Measurements from ENCODE around the gene MMAB. TPM values are rescaled to one million over a fixed set of nuclear protein-coding genes. Genes with fewer than 3 reads are reported as not detected.

Gene MMAB
- total RNA-seq, 1 donor from 2014 or later, result 48.1 TPM

GRCh38 chr12:109544955-109545531 is 28.3 kb downstream of the MMAB start:
- H3K27me3 ChIP-seq (ENCODE audit: control insufficient read depth, insufficient read depth, low read length), result peaks cover 15% of the 10 kb centered on the region
- DNase-seq (ENCODE audit: low read depth), result peak; percentile 32
- TF ChIP-seq, protein P1, sequence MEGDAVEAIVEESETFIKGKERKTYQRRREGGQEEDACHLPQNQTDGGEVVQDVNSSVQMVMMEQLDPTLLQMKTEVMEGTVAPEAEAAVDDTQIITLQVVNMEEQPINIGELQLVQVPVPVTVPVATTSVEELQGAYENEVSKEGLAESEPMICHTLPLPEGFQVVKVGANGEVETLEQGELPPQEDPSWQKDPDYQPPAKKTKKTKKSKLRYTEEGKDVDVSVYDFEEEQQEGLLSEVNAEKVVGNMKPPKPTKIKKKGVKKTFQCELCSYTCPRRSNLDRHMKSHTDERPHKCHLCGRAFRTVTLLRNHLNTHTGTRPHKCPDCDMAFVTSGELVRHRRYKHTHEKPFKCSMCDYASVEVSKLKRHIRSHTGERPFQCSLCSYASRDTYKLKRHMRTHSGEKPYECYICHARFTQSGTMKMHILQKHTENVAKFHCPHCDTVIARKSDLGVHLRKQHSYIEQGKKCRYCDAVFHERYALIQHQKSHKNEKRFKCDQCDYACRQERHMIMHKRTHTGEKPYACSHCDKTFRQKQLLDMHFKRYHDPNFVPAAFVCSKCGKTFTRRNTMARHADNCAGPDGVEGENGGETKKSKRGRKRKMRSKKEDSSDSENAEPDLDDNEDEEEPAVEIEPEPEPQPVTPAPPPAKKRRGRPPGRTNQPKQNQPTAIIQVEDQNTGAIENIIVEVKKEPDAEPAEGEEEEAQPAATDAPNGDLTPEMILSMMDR (IDR thresholded peaks at IDR 0.05; ENCODE audit: insufficient read depth, low read length, poor library complexity, severe bottlenecking), result no peak
- H3K36me3 ChIP-seq (ENCODE audit: control insufficient read depth, insufficient read depth, low read length), result no peaks in the 10 kb centered on the region
- H3K4me3 ChIP-seq (ENCODE audit: low read depth, low read length), result no peak overlapping the region

GRCh38 chr12:109542876-109543275 is 30.4 kb downstream of the MMAB start:
- Histone ChIP-seq H3K4me3 (ENCODE audit: low read depth, low read length) (no peak overlapping the region), H3K36me3 (ENCODE audit: control insufficient read depth, insufficient read depth, low read length) (no peaks in the 10 kb centered on the region), H3K27me3 (ENCODE audit: control insufficient read depth, insufficient read depth, low read length) (peaks cover 3% of the 10 kb centered on the region)
- TF ChIP-seq, protein P1 (IDR thresholded peaks at IDR 0.05; ENCODE audit: insufficient read depth, low read length, poor library complexity, severe bottlenecking), result no peak
- no peak for DNase-seq (ENCODE audit: low read depth)

GRCh38 chr12:109542014-109542413 is 31.3 kb downstream of the MMAB start:
- H3K36me3 ChIP-seq (ENCODE audit: control insufficient read depth, insufficient read depth, low read length), result no peaks in the 10 kb centered on the region
- TF ChIP-seq, protein P1 (IDR thresholded peaks at IDR 0.05; ENCODE audit: insufficient read depth, low read length, poor library complexity, severe bottlenecking), result no peak
- no peaks in the 10 kb centered on the region for H3K27me3 ChIP-seq (ENCODE audit: control insufficient read depth, insufficient read depth, low read length)
- H3K4me3 ChIP-seq (ENCODE audit: low read depth, low read length), result no peak overlapping the region
- no peak for DNase-seq (ENCODE audit: low read depth)

- H3K27me3 ChIP-seq (ENCODE audit: control insufficient read depth, insufficient read depth, low read length), result no peaks in the 10 kb centered on the region
- DNase-seq (ENCODE audit: low read depth), result no peak
- TF ChIP-seq, protein P1 (IDR thresholded peaks at IDR 0.05; ENCODE audit: insufficient read depth, low read length, poor library complexity, severe bottlenecking), result no peak
- no peak overlapping the region for H3K4me3 ChIP-seq (ENCODE audit: low read depth, low read length)
- no peaks in the 10 kb centered on the region for H3K36me3 ChIP-seq (ENCODE audit: control insufficient read depth, insufficient read depth, low read length)
These were observed 31.9 kb downstream of the MMAB start for GRCh38 chr12:109541413-109541726.

GRCh38 chr12:109540526-109541412 is 32.5 kb downstream of the MMAB start:
- Histone ChIP-seq H3K36me3 (ENCODE audit: control insufficient read depth, insufficient read depth, low read length) (no peaks in the 10 kb centered on the region), H3K4me3 (ENCODE audit: low read depth, low read length) (no peak overlapping the region), H3K27me3 (ENCODE audit: control insufficient read depth, insufficient read depth, low read length) (no peaks in the 10 kb centered on the region)
- DNase-seq (ENCODE audit: low read depth), result no peak
- TF ChIP-seq, protein P1 (IDR thresholded peaks at IDR 0.05; ENCODE audit: insufficient read depth, low read length, poor library complexity, severe bottlenecking), result no peak

All from kidney epithelial cell (primary cell).